Suprapubic skin (tissue), 4 donors: ENCODE measurements around the gene SERINC5. TPM values are rescaled to one million over a fixed set of nuclear protein-coding genes. Genes with fewer than 3 reads are reported as not detected.

ENCODE experiments used
- DNase-seq, 2 donors: peaks; one replicate each; pipeline ENCODE4 v3.0.0-alpha.2; 2019; ENCODE audit warnings: low spot score in 2 of 2
- H3K27ac ChIP-seq: fragments of 200-600 bp; sonication (generic); one replicate; pipeline ENCODE4 v1.5.1; 2019
- H3K27me3 ChIP-seq: fragments of 200-600 bp; sonication (generic); one replicate; pipeline ENCODE4 v1.5.1; 2019
- H3K36me3 ChIP-seq: fragments of 200-600 bp; sonication (generic); one replicate; pipeline ENCODE4 v1.5.1; 2019
- H3K4me1 ChIP-seq: fragments of 200-600 bp; sonication (generic); one replicate; pipeline ENCODE4 v1.5.1; 2019
- H3K4me3 ChIP-seq: fragments of 200-600 bp; sonication (generic); one replicate; pipeline ENCODE4 v1.5.1; 2019; ENCODE audit warnings: mild to moderate bottlenecking
- H3K9me3 ChIP-seq: fragments of 200-600 bp; sonication (generic); one replicate; pipeline ENCODE4 v1.5.1; 2019
- EP300 ChIP-seq: sonication (generic); formaldehyde crosslinking; IDR thresholded peaks from one replicate; pipeline ENCODE4 v1.6.1; 2017; ENCODE audit warnings: antibody characterized with exemption
- POLR2A ChIP-seq, 2 donors: fragments of 450-650 bp; IDR thresholded peaks; one replicate each; pipeline ENCODE4 v1.6.1; 2017; ENCODE audit warnings: antibody characterized with exemption in 2 of 2, mild to moderate bottlenecking in 2 of 2, moderate library complexity in 2 of 2
- POLR2AphosphoS5 ChIP-seq, 3 donors: sonication (generic); formaldehyde crosslinking; IDR thresholded peaks; one replicate each; pipeline ENCODE4 v1.6.1; 2017; ENCODE audit warnings: antibody characterized with exemption in 3 of 3
- WGBS: methylation state at CpG from one replicate; pipeline ENCODE4 v1.1.5; 2018; 5-methylcytosine and 5-hydroxymethylcytosine counted together
- total RNA-seq, 4 donors: library from RNA; depleted of rRNA; stranded (reverse); fragments of >200 nt; gene quantifications; one replicate each; pipeline ENCODE4 v1.1.0, GENCODE V29; 2016
- TF ChIP-seq, protein P1 (sequence below), 2 donors: fragments of 200-600 bp in 1 of 2; fragments of 450-650 bp in 1 of 2; sonication (generic) in 1 of 2; IDR thresholded peaks; one replicate each; pipeline ENCODE4 v1.5.1; 2016 to 2019; ENCODE audit warnings: antibody characterized with exemption in 2 of 2, mild to moderate bottlenecking in 1 of 2, moderate library complexity in 1 of 2

Gene SERINC5
- total RNA-seq, 4 donors from 2014 or later = 53.8 to 68.8 (median 62.5) TPM

DNA sequence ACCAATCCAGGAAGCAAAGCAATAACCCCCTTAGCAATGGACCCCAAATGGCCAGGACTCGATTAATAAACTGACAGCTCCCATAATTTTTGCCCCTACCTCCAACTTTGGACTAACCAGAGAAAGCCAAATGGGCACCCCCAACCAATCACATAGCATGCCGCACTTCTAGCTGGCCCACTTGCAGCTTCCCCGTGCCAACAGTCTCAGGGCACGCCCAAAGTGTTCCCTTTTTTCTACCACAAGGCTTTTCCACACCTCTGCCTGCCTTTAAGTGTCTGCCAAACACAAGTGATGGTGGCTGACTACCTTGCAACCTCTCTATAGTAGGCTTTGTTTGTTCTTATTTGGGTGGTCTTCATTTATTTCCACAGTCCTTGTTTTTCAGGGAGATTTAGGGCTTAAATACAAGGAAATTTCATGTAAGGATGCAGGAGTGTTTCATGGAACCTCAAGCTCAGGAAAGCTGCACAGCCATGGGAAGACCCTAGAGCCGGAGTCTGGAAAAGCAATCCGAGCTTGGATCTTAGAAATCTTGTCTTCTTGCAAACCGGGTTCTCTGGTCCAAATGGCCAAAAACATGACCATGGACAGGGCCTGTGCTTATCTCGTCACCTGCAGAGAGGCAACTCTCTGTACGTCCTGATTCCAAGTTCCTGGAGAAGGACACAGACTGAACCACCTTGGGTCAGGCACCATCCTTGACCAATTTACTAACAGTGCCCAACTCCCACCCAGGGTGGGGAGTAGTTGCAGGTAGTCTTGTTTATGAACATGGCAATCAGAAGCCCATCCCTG lies 131.5 kb downstream of the SERINC5 start:
- DNase-seq = no peak
- Histone ChIP-seq H3K36me3 (no peaks in the 10 kb centered on the region), H3K27me3 (no peaks in the 10 kb centered on the region), H3K9me3 (no peaks in the 10 kb centered on the region), H3K27ac (no peak overlapping the region), H3K4me3 (no peak overlapping the region), H3K4me1 (peaks cover 10% of the 10 kb centered on the region)
- TF ChIP-seq POLR2A (IDR thresholded peaks at IDR 0.05) (no peak), EP300 (no peak), POLR2AphosphoS5 (IDR thresholded peaks at IDR 0.05) (no peak)
- TF ChIP-seq, protein P1, sequence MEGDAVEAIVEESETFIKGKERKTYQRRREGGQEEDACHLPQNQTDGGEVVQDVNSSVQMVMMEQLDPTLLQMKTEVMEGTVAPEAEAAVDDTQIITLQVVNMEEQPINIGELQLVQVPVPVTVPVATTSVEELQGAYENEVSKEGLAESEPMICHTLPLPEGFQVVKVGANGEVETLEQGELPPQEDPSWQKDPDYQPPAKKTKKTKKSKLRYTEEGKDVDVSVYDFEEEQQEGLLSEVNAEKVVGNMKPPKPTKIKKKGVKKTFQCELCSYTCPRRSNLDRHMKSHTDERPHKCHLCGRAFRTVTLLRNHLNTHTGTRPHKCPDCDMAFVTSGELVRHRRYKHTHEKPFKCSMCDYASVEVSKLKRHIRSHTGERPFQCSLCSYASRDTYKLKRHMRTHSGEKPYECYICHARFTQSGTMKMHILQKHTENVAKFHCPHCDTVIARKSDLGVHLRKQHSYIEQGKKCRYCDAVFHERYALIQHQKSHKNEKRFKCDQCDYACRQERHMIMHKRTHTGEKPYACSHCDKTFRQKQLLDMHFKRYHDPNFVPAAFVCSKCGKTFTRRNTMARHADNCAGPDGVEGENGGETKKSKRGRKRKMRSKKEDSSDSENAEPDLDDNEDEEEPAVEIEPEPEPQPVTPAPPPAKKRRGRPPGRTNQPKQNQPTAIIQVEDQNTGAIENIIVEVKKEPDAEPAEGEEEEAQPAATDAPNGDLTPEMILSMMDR (IDR thresholded peaks at IDR 0.05) = no peak
- WGBS = 82% methylated on average over 8 of the region's 9 CpGs

DNA sequence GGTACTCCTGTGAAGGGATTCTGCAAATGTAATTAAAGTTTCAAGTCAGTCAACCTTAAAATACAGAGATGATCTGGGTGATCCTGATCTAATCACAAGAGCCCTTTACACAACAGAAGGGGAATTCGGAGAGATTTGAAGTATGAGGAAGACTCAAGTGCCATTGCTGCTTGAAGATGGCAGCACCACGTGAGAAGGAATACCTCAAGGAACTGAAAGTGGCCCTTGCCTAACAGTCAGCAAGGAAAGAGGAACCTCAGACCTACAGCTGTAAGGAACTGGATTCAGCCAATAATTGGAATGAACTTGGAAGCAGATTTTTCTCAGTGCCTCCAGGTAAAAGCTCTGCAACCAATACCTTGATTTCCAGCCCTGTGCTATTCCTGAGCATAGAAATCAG lies 133.3 kb downstream of the SERINC5 start:
- H3K4me1 ChIP-seq = peaks cover 10% of the 10 kb centered on the region
- WGBS = 59% methylated on average over 2 of the region's 2 CpGs

DNA sequence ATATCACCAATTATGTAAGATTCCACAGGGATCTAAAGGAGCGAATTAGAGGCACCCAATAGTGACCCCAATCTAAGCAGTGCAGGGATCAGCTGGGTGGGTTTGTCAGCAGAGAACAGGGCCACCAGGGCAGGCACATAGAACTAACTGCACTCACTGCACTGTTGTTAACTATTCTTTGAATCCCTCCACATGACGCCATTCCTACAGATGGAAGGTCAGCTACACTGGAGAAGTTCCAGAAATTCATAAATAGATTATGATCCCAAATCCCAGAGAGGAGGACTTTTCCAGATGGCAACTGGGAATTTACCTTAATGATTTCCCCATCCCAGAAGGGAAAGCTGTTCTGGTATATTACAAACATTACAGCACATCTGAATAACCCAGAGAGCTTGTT lies 136.5 kb downstream of the SERINC5 start:
- H3K4me3 ChIP-seq = no peak overlapping the region
- no peak for DNase-seq
- no peaks in the 10 kb centered on the region for H3K9me3 ChIP-seq
- TF ChIP-seq, protein P1 (IDR thresholded peaks at IDR 0.05) = no peak
- TF ChIP-seq POLR2A (IDR thresholded peaks at IDR 0.05) (no peak), POLR2AphosphoS5 (IDR thresholded peaks at IDR 0.05) (no peak), EP300 (no peak)
- no peak overlapping the region for H3K27ac ChIP-seq
- H3K27me3 ChIP-seq = no peaks in the 10 kb centered on the region
- peaks cover 2% of the 10 kb centered on the region for H3K4me1 ChIP-seq
- no peaks in the 10 kb centered on the region for H3K36me3 ChIP-seq
- 95% methylated on average over 2 of the region's 2 CpGs for WGBS

More for the DNA sequence above, 133.3 kb downstream of the SERINC5 start:
- TF ChIP-seq POLR2AphosphoS5 (IDR thresholded peaks at IDR 0.05) = no peak
- TF ChIP-seq POLR2A (IDR thresholded peaks at IDR 0.05) = no peak
- TF ChIP-seq, protein P1 (IDR thresholded peaks at IDR 0.05) = no peak
- TF ChIP-seq EP300 = no peak
- Histone ChIP-seq H3K9me3 (no peaks in the 10 kb centered on the region), H3K27ac (no peak overlapping the region), H3K36me3 (no peaks in the 10 kb centered on the region), H3K4me3 (no peak overlapping the region), H3K27me3 (no peaks in the 10 kb centered on the region)
- no peak for DNase-seq

DNA sequence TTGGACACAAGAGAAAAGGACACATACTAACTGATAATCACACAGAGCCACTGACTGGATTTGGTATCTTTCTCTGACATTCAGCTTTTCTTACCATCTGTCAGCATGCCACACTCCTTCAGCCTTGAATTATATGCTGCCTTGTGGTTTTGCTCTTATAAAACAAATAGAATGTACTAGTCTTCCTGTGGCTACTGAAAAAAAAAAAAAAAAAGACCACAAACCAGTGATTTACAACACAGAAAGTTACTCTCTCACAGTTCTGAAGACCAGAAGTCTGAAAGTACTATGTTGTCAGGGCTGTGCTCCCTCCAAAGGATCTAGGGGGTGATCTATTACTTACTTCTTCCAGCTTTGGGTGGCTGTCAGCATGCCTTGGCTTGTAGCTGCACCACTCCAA lies 138.4 kb downstream of the SERINC5 start:
- Histone ChIP-seq H3K4me1 (no peaks in the 10 kb centered on the region), H3K9me3 (no peaks in the 10 kb centered on the region), H3K36me3 (no peaks in the 10 kb centered on the region), H3K4me3 (no peak overlapping the region), H3K27me3 (no peaks in the 10 kb centered on the region), H3K27ac (no peak overlapping the region)
- no peak for TF ChIP-seq POLR2A (IDR thresholded peaks at IDR 0.05)
- DNase-seq = no peak

DNA sequence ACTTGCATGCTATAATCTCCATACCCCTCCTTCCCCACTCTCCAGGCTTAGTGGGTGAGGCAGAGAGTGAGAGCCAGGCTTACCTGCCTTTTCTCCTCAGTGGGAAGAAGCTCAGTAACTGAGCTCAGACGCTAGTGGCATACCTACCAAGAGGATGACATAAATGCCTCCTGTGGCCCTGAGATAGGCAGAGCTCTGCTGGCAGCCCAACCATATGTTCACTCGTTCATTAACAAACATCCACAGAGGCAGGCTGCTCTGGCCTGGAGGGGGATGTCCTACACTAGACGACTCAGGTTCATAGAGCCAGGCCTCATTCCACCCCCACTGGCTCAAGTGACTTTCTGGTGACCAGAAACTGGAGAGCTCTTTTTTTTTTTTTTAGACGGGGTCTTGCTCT lies 139.4 kb downstream of the SERINC5 start:
- Histone ChIP-seq H3K4me3 (no peak overlapping the region), H3K27ac (no peak overlapping the region), H3K4me1 (no peaks in the 10 kb centered on the region), H3K36me3 (no peaks in the 10 kb centered on the region), H3K27me3 (no peaks in the 10 kb centered on the region), H3K9me3 (no peaks in the 10 kb centered on the region)
- WGBS = 84% methylated on average over 4 of the region's 4 CpGs
- no peak for DNase-seq
- no peak for TF ChIP-seq EP300
- no peak for TF ChIP-seq POLR2AphosphoS5 (IDR thresholded peaks at IDR 0.05)
- no peak for TF ChIP-seq POLR2A (IDR thresholded peaks at IDR 0.05)
- TF ChIP-seq, protein P1 (IDR thresholded peaks at IDR 0.05) = no peak
